Stromal cell of bone marrow (primary cell): ENCODE data around the gene ANXA11.

Source experiments
- DNase-seq: peaks from one replicate; pipeline ENCODE4 v3.0.0-alpha.2; 2012; ENCODE audit warnings: low read depth

Gene ANXA11

GRCh38 chr10:80187465-80188409 lies 17.6 kb downstream of the ANXA11 start:
- DNase-seq: no peak

GRCh38 chr10:80187060-80187459 lies 18.3 kb downstream of the ANXA11 start:
- no peak for DNase-seq

DNA sequence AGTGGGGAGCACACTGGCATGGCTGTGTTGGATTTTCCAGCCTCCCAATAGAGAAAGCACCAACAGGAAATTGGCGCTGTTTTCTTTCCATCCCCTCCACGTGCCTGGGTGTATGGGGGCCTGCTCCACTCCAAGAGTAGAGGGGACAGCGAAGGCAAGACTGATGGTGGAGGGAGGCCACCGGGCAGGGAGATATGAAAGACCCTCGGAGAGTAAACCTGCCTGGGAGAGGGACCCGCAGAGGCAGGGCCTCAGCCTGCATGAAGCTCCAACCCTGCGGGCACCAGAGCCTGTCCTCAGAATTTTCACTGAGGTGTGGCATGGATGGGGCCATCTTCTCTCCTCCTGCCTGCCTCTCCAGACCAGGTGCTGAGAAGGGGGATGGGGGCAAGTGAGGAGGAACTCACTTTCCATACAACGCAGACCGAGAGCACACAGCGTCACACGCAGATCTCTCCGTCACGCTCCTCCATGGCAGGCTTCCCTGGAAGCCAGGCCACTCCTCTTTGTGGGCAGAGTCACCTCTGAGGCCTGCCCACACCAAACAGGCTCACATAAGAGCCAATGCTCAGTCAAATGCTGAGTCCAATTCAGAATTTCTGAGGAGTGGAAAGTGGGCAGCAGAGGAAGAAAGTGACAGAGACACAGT lies 18.8 kb downstream of the ANXA11 start:
- DNase-seq: no peak

GRCh38 chr10:80185578-80186299 lies 19.6 kb downstream of the ANXA11 start:
- no peak for DNase-seq

GRCh38 chr10:80184291-80184690 lies 21.0 kb downstream of the ANXA11 start:
- no peak for DNase-seq

- DNase-seq: no peak
These were observed 21.9 kb downstream of the ANXA11 start for GRCh38 chr10:80183436-80183835.

GRCh38 chr10:80182986-80183385 lies 22.4 kb downstream of the ANXA11 start:
- DNase-seq: no peak

DNA sequence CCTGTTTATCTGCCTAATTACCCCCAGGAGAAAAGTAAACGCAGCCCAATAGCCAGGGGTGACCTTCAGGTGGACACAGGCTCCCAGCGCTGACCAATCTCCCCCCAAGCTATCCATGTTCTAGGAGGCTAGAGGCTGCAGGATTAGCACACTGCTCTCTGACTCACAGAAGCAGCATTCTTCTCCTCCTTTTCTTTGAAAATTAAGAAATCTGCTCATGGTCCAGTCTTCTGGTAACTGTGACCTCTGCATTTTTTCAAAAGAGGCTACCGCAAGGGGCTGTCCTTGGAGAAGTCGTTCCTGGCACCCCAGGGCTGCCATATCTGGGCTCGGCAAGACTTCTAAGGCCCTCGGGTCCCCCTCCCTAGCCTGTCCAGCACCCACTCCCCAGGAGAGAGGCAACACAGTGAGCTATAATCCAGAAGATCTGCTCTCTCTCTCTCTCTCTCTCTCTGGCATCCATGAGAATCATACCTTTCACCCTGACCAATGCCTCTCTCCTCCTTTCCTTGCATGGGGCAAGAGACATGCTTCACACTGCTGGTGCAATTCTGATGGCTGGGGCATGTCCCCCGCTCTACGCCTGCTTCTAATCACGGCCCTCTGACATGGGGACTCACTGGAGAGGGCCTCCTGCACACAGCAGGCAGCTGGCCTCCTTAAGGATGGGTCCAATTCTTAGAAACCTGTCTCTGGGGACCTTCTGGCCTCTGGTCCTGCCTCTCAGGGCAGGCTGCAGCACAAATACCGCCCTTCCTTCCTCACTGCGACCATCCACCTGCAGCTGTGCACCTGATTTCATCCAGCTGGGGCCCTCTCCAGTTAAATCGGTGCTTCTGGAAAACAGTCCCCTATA lies 27.3 kb downstream of the ANXA11 start:
- no peak for DNase-seq

DNA sequence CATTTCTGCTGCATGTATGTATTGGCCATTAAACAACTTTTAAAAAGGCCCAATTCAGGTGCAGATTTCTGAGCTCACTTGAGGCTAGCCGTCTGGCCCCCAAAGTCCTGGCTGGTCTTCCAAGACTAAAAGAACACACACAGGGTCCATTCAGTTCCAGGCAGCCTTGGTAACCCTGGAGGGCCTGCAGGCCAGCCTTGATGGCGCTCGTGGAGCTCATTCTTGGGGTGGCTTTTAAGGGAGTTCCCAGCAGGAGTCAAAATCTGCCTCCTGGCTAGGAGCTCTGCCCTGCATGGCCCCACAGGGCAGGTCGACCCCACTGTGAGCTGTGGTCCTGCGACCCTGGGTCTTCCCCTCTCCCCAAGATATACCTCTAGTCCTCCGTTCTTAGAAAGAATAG lies 28.8 kb downstream of the ANXA11 start:
- no peak for DNase-seq

- no peak for DNase-seq
These were observed 30.5 kb downstream of the ANXA11 start for GRCh38 chr10:80174641-80175395.

GRCh38 chr10:80173466-80173865 lies 31.9 kb downstream of the ANXA11 start:
- DNase-seq: no peak

GRCh38 chr10:80172896-80173295 lies 32.4 kb downstream of the ANXA11 start:
- DNase-seq: no peak

GRCh38 chr10:80171248-80171660 lies 34.1 kb downstream of the ANXA11 start:
- DNase-seq: no peak

DNA sequence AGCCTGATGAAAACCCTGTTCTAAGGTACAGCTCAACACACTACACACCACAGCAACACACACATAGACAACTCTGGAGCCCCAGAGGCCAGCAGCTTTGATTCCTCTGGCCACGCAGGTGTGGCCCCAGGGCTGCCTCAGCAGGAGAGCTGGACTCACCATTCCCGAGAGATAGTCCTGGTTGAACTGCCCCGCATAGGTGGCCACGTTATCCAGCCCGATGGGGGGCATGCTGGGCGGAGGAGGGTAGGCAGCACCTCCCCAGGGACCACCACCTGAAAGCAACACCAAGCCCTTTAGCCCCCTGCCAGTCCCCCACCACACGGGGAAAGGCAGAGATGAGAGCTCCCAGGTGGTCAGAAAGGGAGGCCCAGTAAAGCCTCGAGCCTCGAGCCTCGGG lies 34.7 kb downstream of the ANXA11 start:
- no peak for DNase-seq

- DNase-seq: no peak
These were observed 35.3 kb downstream of the ANXA11 start for GRCh38 chr10:80170026-80170425.

DNA sequence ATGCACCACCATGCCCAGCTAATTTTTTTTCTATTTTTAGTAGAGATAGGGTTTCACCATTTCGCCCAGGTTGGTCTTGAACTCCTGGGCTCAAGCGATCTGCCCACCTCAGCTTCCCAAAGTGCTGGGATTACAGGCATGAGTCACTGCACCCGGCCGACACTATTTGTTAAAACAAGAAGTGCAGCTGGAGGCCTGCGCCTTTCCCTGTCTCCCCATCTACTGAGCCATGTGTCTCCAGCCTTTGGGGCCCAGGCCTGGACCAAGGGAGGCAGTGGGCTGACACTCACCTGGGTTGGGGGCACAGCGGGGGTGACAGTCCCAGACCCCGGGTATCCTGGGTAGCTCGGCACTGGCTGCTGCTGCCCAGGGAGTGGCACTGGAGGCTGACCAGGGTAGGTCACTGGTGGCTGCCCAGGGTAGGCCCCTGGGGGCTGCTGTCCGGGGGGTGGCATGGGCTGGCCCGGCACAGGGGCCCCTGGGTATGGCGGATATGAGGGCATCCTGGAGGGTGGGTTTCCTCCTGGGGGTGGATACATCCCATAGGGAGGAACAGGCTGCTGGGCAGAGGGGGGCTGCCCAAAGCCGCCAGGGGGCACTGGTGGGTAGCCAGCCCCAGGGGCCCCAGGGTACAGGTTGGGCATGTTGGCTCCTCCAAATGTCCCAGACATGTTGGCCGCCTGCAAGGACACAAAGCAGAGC lies 36.5 kb downstream of the ANXA11 start:
- DNase-seq: no peak

DNA sequence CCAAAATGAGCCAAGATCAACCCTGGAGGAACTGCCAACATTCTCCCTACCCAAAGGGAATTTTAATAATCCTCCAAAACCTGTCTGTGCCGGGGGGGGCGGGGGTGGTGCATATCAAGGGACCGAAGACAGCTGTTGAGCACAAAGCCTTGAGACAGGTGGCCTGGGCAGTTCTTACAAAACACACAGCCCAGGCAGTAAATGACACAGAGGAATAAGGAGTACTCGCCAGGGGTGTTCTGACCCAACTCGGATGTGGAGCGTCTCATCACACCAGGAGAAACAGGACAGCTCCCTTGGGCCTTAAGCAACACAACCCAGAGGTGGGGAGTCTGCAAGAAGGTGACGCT lies 37.2 kb downstream of the ANXA11 start:
- DNase-seq: no peak

- DNase-seq: no peak
These were observed 37.7 kb downstream of the ANXA11 start for GRCh38 chr10:80167471-80168161.

- DNase-seq: no peak
These were observed 38.5 kb downstream of the ANXA11 start for GRCh38 chr10:80166581-80167470.
